T-cell (primary cell): ENCODE data around the gene LCN9. TPM values are rescaled to one million over a fixed set of nuclear protein-coding genes. Genes with fewer than 3 reads are reported as not detected.

ENCODE experiments used
- ATAC-seq, 4 experiments: fragments of 200-7000 bp in 3 of 4; fragments of 150-1000 bp in 1 of 4; cut with Tn5 transposase; replicated peaks in 1 of 4; 1 replicate in 3 of 4; 2 replicates in 1 of 4; pipeline ENCODE4 v1.10.0; 2021; ENCODE audit warnings: moderate library complexity in 3 of 4, mild to moderate bottlenecking in 2 of 4, moderate number of reproducible peaks in 1 of 4
- CTCF ChIA-PET, 2 donors: fragments of 300-600 bp; sonication (Branson Sonifier 250); formaldehyde crosslinking; loops; one replicate each; lab custom pipeline; 2022; ENCODE audit warnings: antibody characterized with exemption in 2 of 2; lab: Charles Lee
- POLR2A ChIA-PET, 2 donors: fragments of 300-600 bp; sonication (Branson Sonifier 250); formaldehyde crosslinking; loops; one replicate each; lab custom pipeline; 2022; ENCODE audit warnings: antibody characterized with exemption in 2 of 2; lab: Charles Lee
- DNase-seq, 35 experiments: peaks; one replicate each; pipeline versions ENCODE4 v3.0.0 to v3.0.0-alpha.2; 2013 to 2023
- H3K27ac ChIP-seq: one replicate; pipeline ENCODE4 v1.5.1; 2013; ENCODE audit warnings: low read length
- H3K27me3 ChIP-seq, 2 experiments: replicated peaks in 1 of 2; 1 replicate in 1 of 2; 2 replicates in 1 of 2; pipeline versions ENCODE4 v1.6.1 to v1.7.0; 2013; ENCODE audit warnings: low read length in 1 of 2, mixed read lengths in 1 of 2; ENCODE audit not compliant: control insufficient read depth in 2 of 2, insufficient read depth in 2 of 2; ENCODE audit errors: extremely low read depth in 1 of 2
- H3K36me3 ChIP-seq, 2 donors: 1 replicate in 1 of 2; 2 replicates in 1 of 2; pipeline versions ENCODE4 v1.6.1 to v1.7.0; 2013; ENCODE audit warnings: low read length in 1 of 2; ENCODE audit not compliant: control insufficient read depth in 2 of 2, insufficient read depth in 1 of 2; ENCODE audit errors: extremely low read depth in 1 of 2
- H3K4me1 ChIP-seq, 2 experiments: 1 replicate in 1 of 2; 2 replicates in 1 of 2; pipeline versions ENCODE4 v1.6.1 to v1.7.0; 2013; ENCODE audit warnings: low read length in 2 of 2, mixed read lengths in 1 of 2; ENCODE audit not compliant: insufficient read depth in 2 of 2, control insufficient read depth in 1 of 2; ENCODE audit errors: extremely low read depth in 1 of 2
- H3K4me3 ChIP-seq, 2 donors: 1 replicate in 1 of 2; 2 replicates in 1 of 2; pipeline versions ENCODE4 v1.5.1 to v1.7.0; 2013; ENCODE audit warnings: mild to moderate bottlenecking in 2 of 2, low read length in 1 of 2, moderate library complexity in 1 of 2; ENCODE audit not compliant: control insufficient read depth in 1 of 2; ENCODE audit errors: extremely low read depth in 1 of 2
- H3K9me3 ChIP-seq: 2 replicates; pipeline ENCODE4 v1.7.0; 2013
- H3K27ac Mint-ChIP-seq, 2 donors: one replicate each; pipeline ENCODE4 v1.8.0; 2020 to 2021; ENCODE audit warnings: mild to moderate bottlenecking in 2 of 2, mixed read lengths in 2 of 2
- H3K27me3 Mint-ChIP-seq, 2 donors: one replicate each; pipeline ENCODE4 v1.8.0; 2021 to 2022; ENCODE audit warnings: mixed read lengths in 2 of 2
- H3K36me3 Mint-ChIP-seq: one replicate; pipeline ENCODE4 v1.8.0; 2021; ENCODE audit warnings: mixed read lengths
- H3K4me1 Mint-ChIP-seq, 3 donors: one replicate each; pipeline ENCODE4 v1.8.0; 2020 to 2022; ENCODE audit warnings: mixed read lengths in 3 of 3, mild to moderate bottlenecking in 1 of 3
- H3K4me3 Mint-ChIP-seq, 3 donors: one replicate each; pipeline ENCODE4 v1.8.0; 2020 to 2022; ENCODE audit warnings: mild to moderate bottlenecking in 3 of 3, mixed read lengths in 3 of 3, moderate library complexity in 3 of 3
- H3K9me3 Mint-ChIP-seq, 3 donors: one replicate each; pipeline ENCODE4 v1.8.0; 2020 to 2022; ENCODE audit warnings: mixed read lengths in 3 of 3
- WGBS: methylation state at CpG from one replicate; pipeline ENCODE4 v1.1.5; 2013; ENCODE audit warnings: missing lambda C conversion rate; ENCODE audit not compliant: insufficient coverage; 5-methylcytosine and 5-hydroxymethylcytosine counted together
- total RNA-seq, 35 experiments: library from RNA in 6 of 35; stranded (reverse) in 6 of 35; fragments of 120-200 nt in 1 of 35; gene quantifications; one replicate each; pipeline versions ENCODE4 v1.2.1 to v1.2.4 and lab custom pipeline; 2013 to 2026

The LCN9 gene
- total RNA-seq, 5 donors from 2014 or later (not counting 1 experiment from before 2014, with no cell fraction given), result not detected

GRCh38 chr9:135644631-135645218 lies 18.4 kb upstream of the LCN9 start:
- 80% methylated on average over 5 of the region's 5 CpGs for WGBS
- H3K4me3 Mint-ChIP-seq, result no peak overlapping the region

GRCh38 chr9:135647884-135648283 lies 15.2 kb upstream of the LCN9 start:
- Histone ChIP-seq H3K27ac (no peak overlapping the region), H3K4me1 (no peaks in the 10 kb centered on the region), H3K4me3 (no peak overlapping the region), H3K36me3 (no peaks in the 10 kb centered on the region), H3K27me3 (peaks cover 0 to 3% of the 10 kb centered on the region in 2 experiments), H3K9me3 (peaks cover 2% of the 10 kb centered on the region)
- Mint-ChIP-seq H3K27ac (no peak overlapping the region), H3K4me1 (no peaks in the 10 kb centered on the region), H3K4me3 (no peak overlapping the region), H3K9me3 (peaks cover 25 to 49% (median 46%) of the 10 kb centered on the region in 3 donors), H3K27me3 (peaks cover 0 to 2% of the 10 kb centered on the region in 2 donors), H3K36me3 (no peaks in the 10 kb centered on the region)
- ChIA-PET CTCF (no interaction called here), POLR2A (no interaction called here)
- no peak for DNase-seq
- no peak for ATAC-seq
- WGBS, result 100% methylated on average over 1 of the region's 4 CpGs

More at GRCh38 chr9:135644631-135645218, 18.4 kb upstream of the LCN9 start:
- Histone ChIP-seq H3K4me1 (no peaks in the 10 kb centered on the region), H3K27ac (no peak overlapping the region), H3K9me3 (peaks cover 2% of the 10 kb centered on the region), H3K4me3 (no peak overlapping the region), H3K27me3 (peaks cover 0 to 8% of the 10 kb centered on the region in 2 experiments), H3K36me3 (no peaks in the 10 kb centered on the region)
- POLR2A ChIA-PET, result no interaction called here
- Mint-ChIP-seq H3K4me1 (no peaks in the 10 kb centered on the region), H3K27ac (no peak overlapping the region), H3K27me3 (peaks cover 12 to 15% of the 10 kb centered on the region in 2 donors), H3K9me3 (peaks cover 24 to 48% (median 46%) of the 10 kb centered on the region in 3 donors), H3K36me3 (no peaks in the 10 kb centered on the region)
- ATAC-seq (no peak), DNase-seq (no peak)
- CTCF ChIA-PET, result no interaction called here

GRCh38 chr9:135648494-135649410 lies 14.4 kb upstream of the LCN9 start:
- ChIA-PET CTCF (no interaction called here), POLR2A (no interaction called here)
- Mint-ChIP-seq H3K36me3 (no peaks in the 10 kb centered on the region), H3K4me3 (no peak overlapping the region), H3K9me3 (peaks cover 18 to 41% (median 39%) of the 10 kb centered on the region in 3 donors), H3K4me1 (no peaks in the 10 kb centered on the region), H3K27me3 (no peaks in the 10 kb centered on the region), H3K27ac (no peak overlapping the region)
- DNase-seq, result no peak
- 64% methylated on average over 7 of the region's 10 CpGs for WGBS
- H3K9me3 ChIP-seq, result peaks cover 2% of the 10 kb centered on the region
- H3K4me1 ChIP-seq, result no peaks in the 10 kb centered on the region
- H3K27me3 ChIP-seq, result no peaks in the 10 kb centered on the region
- H3K27ac ChIP-seq, result no peak overlapping the region
- H3K36me3 ChIP-seq, result no peaks in the 10 kb centered on the region
- H3K4me3 ChIP-seq, result no peak overlapping the region
- ATAC-seq, result no peak

- Histone ChIP-seq H3K27ac (no peak overlapping the region), H3K36me3 (no peaks in the 10 kb centered on the region), H3K9me3 (peaks cover 2% of the 10 kb centered on the region), H3K27me3 (no peaks in the 10 kb centered on the region), H3K4me1 (no peaks in the 10 kb centered on the region), H3K4me3 (no peak overlapping the region)
- CTCF ChIA-PET, result no interaction called here
- no CpG with 5 or more reads among the region's 2 CpGs for WGBS
- POLR2A ChIA-PET, result no interaction called here
- no peak for DNase-seq
- H3K27me3 Mint-ChIP-seq, result peaks cover 0 to 4% of the 10 kb centered on the region in 2 donors
- no peaks in the 10 kb centered on the region for H3K4me1 Mint-ChIP-seq
- no peak overlapping the region for H3K4me3 Mint-ChIP-seq
- H3K36me3 Mint-ChIP-seq, result no peaks in the 10 kb centered on the region
- H3K9me3 Mint-ChIP-seq, result peaks cover 16 to 36% (median 33%) of the 10 kb centered on the region in 3 donors
- H3K27ac Mint-ChIP-seq, result no peak overlapping the region
- no peak for ATAC-seq
Measured at GRCh38 chr9:135649508-135649907, 13.6 kb upstream of the LCN9 start.

- no peaks in the 10 kb centered on the region for H3K36me3 Mint-ChIP-seq
- 94% methylated on average over 14 of the region's 17 CpGs for WGBS
- no peak for ATAC-seq
Measured at GRCh38 chr9:135650408-135650807, 12.7 kb upstream of the LCN9 start.

GRCh38 chr9:135655317-135655716 lies 7.8 kb upstream of the LCN9 start:
- Histone ChIP-seq H3K27me3 (peaks cover 0 to 13% of the 10 kb centered on the region in 2 experiments), H3K9me3 (no peaks in the 10 kb centered on the region), H3K27ac (no peak overlapping the region), H3K4me1 (no peaks in the 10 kb centered on the region), H3K36me3 (no peaks in the 10 kb centered on the region), H3K4me3 (no peak overlapping the region)
- Mint-ChIP-seq H3K27me3 (peaks cover 12 to 19% of the 10 kb centered on the region in 2 donors), H3K4me1 (no peaks in the 10 kb centered on the region), H3K9me3 (peaks cover 0 to 2% (median 0%) of the 10 kb centered on the region in 3 donors), H3K27ac (no peak overlapping the region), H3K4me3 (no peak overlapping the region), H3K36me3 (no peaks in the 10 kb centered on the region)
- POLR2A ChIA-PET, result no interaction called here
- DNase-seq (no peak), ATAC-seq (no peak)
- CTCF ChIA-PET, result no interaction called here
- 73% methylated on average over 8 of the region's 8 CpGs for WGBS

More at GRCh38 chr9:135650408-135650807, 12.7 kb upstream of the LCN9 start:
- no peak overlapping the region for H3K27ac ChIP-seq
- peaks cover 0 to 3% of the 10 kb centered on the region in 2 experiments for H3K27me3 ChIP-seq
- CTCF ChIA-PET, result no interaction called here
- H3K4me3 ChIP-seq, result no peak overlapping the region
- Mint-ChIP-seq H3K9me3 (peaks cover 10 to 27% (median 24%) of the 10 kb centered on the region in 3 donors), H3K27ac (no peak overlapping the region), H3K4me1 (no peaks in the 10 kb centered on the region), H3K4me3 (no peak overlapping the region), H3K27me3 (peaks cover 6 to 12% of the 10 kb centered on the region in 2 donors)
- POLR2A ChIA-PET, result no interaction called here
- H3K36me3 ChIP-seq, result no peaks in the 10 kb centered on the region
- no peaks in the 10 kb centered on the region for H3K4me1 ChIP-seq
- no peak for DNase-seq
- peaks cover 2% of the 10 kb centered on the region for H3K9me3 ChIP-seq
